ENCODE results near the gene FAM20C.

GRCh38 chr7:208130-208673 is 15.8 kb downstream of the FAM20C start:
- no peak for TF ChIP-seq POLR2A (IDR thresholded peaks at IDR 0.05)
- TF ChIP-seq, protein P1, sequence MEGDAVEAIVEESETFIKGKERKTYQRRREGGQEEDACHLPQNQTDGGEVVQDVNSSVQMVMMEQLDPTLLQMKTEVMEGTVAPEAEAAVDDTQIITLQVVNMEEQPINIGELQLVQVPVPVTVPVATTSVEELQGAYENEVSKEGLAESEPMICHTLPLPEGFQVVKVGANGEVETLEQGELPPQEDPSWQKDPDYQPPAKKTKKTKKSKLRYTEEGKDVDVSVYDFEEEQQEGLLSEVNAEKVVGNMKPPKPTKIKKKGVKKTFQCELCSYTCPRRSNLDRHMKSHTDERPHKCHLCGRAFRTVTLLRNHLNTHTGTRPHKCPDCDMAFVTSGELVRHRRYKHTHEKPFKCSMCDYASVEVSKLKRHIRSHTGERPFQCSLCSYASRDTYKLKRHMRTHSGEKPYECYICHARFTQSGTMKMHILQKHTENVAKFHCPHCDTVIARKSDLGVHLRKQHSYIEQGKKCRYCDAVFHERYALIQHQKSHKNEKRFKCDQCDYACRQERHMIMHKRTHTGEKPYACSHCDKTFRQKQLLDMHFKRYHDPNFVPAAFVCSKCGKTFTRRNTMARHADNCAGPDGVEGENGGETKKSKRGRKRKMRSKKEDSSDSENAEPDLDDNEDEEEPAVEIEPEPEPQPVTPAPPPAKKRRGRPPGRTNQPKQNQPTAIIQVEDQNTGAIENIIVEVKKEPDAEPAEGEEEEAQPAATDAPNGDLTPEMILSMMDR (IDR thresholded peaks at IDR 0.05): no peak
